Esophagus muscularis mucosa (tissue), 3 donors: ENCODE results near the gene B3GALT6.

ENCODE experiments used
- CTCF ChIP-seq, 3 experiments: fragments of 200-600 bp in 2 of 3; fragments of 450-650 bp in 1 of 3; sonication (generic) in 2 of 3; IDR thresholded peaks; one replicate each; pipeline ENCODE4 v1.5.1; 2017 to 2019; ENCODE audit warnings: antibody characterized with exemption in 3 of 3, mild to moderate bottlenecking in 2 of 3, moderate library complexity in 1 of 3
- POLR2A ChIP-seq: fragments of 450-650 bp; IDR thresholded peaks from one replicate; pipeline ENCODE4 v1.6.1; 2017; ENCODE audit warnings: antibody characterized with exemption, moderate library complexity, mild to moderate bottlenecking, low read depth
- POLR2AphosphoS5 ChIP-seq, 2 donors: sonication (generic); formaldehyde crosslinking; IDR thresholded peaks; one replicate each; pipeline ENCODE4 v1.6.1; 2017; ENCODE audit warnings: antibody characterized with exemption in 2 of 2

DNA sequence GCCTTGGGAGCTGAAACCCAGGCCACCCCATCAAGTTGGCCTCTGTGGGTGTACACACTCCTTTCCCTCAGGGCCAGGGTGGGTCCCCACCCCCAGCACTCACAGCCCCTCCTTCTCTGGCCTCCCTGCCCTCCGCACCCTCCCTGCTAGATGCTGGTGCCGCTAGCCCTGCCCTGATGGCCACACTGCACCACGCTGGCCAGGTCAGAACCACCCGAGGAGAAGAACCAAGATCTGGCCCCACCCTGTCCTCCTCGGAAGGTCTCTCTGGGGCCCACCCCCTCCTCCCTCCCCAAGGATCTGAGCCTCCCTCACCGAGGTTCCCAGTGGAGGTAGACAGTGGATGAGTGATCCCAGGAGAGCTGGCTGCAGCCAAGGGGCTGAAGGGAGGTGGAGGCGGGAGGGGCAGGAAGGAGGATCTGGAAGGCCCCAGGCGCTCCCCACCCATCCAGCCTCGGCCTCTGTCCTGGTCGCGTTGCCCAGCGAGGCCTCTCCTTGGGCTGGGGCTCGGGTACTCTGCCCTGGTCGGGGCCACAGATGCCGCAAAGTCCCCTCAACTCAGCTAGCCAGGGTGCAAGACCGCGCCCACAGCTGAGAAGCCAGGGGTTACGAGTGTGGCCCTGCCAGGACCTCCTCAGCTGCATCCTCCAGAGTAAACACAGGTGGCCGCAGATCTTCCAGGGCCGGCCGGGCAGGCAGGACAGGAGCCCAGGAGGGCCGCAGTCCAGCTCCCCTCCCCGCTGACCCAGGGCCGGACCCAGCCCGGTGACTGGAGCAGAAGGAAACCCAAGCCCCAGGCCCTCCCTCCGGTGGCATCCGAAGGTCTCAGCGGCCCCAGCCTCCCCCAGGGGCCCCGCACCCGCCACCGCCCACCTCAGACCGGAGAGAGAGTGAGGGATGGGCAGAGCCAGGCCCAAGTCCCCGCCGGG lies 5.2 kb downstream of the B3GALT6 start:
- TF ChIP-seq CTCF (IDR thresholded peaks at IDR 0.05) (no peak), POLR2A (no peak), POLR2AphosphoS5 (IDR thresholded peaks at IDR 0.05) (no peak)
